Right atrium auricular region (tissue), 2 donors: Measurements from ENCODE around the gene NPTX1. TPM values are rescaled to one million over a fixed set of nuclear protein-coding genes. Genes with fewer than 3 reads are reported as not detected.
A peak's percentile ranks its signal among the peaks of the same experiment; 100 is the strongest.

Source experiments
- DNase-seq: peaks from one replicate; pipeline ENCODE4 v3.0.0-alpha.2; 2019; ENCODE audit warnings: low spot score
- H3K27ac ChIP-seq, 2 donors: fragments of 200-600 bp; sonication (generic); 1 replicate in 1 of 2; 2 replicates in 1 of 2; pipeline ENCODE4 v1.5.1; 2016 to 2019
- H3K27me3 ChIP-seq, 2 donors: fragments of 200-600 bp; sonication (generic); one replicate each; pipeline versions ENCODE4 v1.5.1 to v1.6.0; 2017 to 2019
- H3K36me3 ChIP-seq: fragments of 200-600 bp; sonication (generic); one replicate; pipeline ENCODE4 v1.5.1; 2016
- H3K4me1 ChIP-seq, 2 donors: fragments of 200-600 bp; sonication (generic); one replicate each; pipeline versions ENCODE4 v1.5.1 to v1.6.0; 2017 to 2019
- H3K4me3 ChIP-seq, 2 donors: fragments of 200-600 bp; sonication (generic); 1 replicate in 1 of 2; 2 replicates in 1 of 2; pipeline ENCODE4 v1.5.1; 2017 to 2019; ENCODE audit warnings: mild to moderate bottlenecking in 1 of 2, moderate library complexity in 1 of 2
- H3K9me3 ChIP-seq, 2 donors: fragments of 200-600 bp; sonication (generic); one replicate each; pipeline ENCODE4 v1.5.1; 2019
- total RNA-seq, 2 donors: library from RNA; depleted of rRNA; stranded (reverse); fragments of >200 nt; gene quantifications; one replicate each; pipeline ENCODE4 v1.1.0, GENCODE V29; 2016
- TF ChIP-seq, protein P1 (sequence below), 2 donors: fragments of 200-600 bp; sonication (generic); IDR thresholded peaks; one replicate each; pipeline ENCODE4 v1.5.1; 2019; ENCODE audit warnings: antibody characterized with exemption in 2 of 2

NPTX1 gene
- total RNA-seq: not detected

DNA sequence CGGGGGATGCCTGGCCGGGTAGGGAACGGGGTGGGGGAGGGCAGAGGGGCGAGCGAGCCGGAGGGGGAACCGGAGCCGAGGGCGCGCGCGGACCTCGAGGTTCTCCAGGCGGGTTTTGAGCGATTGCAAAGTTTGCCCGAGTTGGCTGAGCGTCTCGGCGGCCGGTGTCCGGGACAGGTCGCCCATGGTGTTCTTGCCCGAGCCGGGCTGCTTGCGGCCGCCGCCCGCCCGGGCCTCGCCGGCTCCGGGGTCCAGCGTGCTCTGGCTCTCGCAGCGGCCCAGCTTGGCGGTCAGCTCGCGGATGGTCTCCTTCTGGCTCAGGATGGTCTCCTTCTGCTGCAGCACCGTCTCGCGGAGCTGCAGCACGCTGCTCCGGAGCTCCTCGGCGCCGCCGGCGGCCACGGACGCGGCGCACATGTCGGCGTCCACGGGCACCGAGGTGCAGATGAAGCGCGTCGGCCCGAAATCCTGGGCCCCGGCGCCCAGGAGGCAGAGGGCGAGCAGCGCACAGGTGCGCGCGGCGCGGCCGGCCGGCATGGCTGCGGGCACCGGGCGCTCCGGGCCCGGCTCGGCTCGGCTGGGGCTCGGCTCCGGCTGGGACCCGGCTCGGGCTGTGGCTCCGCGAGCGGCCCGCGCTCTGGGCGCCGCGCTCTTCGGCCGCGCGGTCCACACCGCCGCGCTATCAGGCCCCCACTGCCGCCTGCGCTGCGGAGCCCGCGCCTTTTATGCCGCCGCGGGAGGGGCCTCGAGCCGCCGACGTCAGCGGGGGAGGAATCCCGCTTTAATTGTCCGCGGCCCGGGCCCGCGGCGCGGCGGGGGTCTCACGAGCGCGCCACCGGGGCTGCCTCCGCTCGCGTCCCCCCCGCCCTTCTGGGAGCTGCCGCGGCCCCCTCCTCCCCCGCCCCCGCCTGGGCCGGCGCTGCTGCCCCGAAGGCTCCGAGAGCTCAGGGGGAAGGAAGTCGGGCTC lies at the start of gene NPTX1:
Gene NPTX1, minus strand, starts transcription at position 698 of the 967 bp plus-strand sequence. Its CDS starts 161 bp downstream, at position 537.
- DNase-seq: no peak
- Histone ChIP-seq H3K27ac (no peak within 1 kb of the TSS), H3K27me3 (peaks cover 33 to 62% of the 10 kb centered on the region in 2 donors), H3K9me3 (no peaks in the 10 kb centered on the region), H3K4me1 (peaks cover 0 to 40% of the 10 kb centered on the region in 2 donors), H3K4me3 (peak within 1 kb of the TSS in 1 of 2 donors; percentile 37), H3K36me3 (no peaks in the 10 kb centered on the region)
- TF ChIP-seq, protein P1, sequence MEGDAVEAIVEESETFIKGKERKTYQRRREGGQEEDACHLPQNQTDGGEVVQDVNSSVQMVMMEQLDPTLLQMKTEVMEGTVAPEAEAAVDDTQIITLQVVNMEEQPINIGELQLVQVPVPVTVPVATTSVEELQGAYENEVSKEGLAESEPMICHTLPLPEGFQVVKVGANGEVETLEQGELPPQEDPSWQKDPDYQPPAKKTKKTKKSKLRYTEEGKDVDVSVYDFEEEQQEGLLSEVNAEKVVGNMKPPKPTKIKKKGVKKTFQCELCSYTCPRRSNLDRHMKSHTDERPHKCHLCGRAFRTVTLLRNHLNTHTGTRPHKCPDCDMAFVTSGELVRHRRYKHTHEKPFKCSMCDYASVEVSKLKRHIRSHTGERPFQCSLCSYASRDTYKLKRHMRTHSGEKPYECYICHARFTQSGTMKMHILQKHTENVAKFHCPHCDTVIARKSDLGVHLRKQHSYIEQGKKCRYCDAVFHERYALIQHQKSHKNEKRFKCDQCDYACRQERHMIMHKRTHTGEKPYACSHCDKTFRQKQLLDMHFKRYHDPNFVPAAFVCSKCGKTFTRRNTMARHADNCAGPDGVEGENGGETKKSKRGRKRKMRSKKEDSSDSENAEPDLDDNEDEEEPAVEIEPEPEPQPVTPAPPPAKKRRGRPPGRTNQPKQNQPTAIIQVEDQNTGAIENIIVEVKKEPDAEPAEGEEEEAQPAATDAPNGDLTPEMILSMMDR (IDR thresholded peaks at IDR 0.05): no peak

DNA sequence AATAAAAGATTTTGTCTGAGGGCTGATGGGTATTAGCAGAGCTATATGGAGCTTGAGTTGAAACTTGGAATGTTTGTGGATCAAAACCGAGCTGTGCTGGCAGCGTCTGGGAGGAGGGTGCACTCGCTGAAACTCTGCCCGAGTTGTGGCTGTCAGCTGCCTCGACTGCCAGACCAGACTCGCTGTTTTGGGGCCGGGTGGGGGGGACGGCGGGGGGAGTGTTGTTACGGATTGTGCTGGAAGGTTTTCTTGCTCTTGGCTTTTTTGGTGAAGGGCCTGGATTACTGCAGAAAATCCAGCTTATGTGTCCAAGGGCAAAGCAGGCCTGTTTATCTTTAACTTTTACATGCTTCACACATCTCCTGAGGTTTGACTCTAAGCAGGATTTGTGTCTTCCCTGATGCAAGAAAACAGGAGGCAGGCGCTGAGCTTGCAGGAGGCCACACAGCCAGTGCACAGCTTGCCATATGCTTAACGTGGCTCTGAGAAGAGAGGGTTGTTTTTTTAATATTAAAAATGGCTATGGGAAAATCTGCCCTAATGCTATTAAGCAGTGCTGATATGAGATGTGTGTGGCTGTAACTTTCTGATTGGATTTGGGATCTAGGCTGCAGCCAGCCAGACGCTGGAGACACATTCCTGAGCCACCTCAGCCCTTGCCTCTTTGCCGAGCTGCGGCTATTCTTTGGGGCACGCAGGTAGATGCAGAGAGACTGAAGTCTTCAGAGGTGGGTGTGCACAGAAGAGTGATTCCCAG lies 47.7 kb upstream of the NPTX1 start:
- Histone ChIP-seq H3K27me3 (peaks cover 0 to 8% of the 10 kb centered on the region in 2 donors), H3K27ac (no peak overlapping the region), H3K4me1 (no peaks in the 10 kb centered on the region), H3K4me3 (no peak overlapping the region), H3K36me3 (no peaks in the 10 kb centered on the region), H3K9me3 (no peaks in the 10 kb centered on the region)
- TF ChIP-seq, protein P1 (IDR thresholded peaks at IDR 0.05): no peak
- no peak for DNase-seq

DNA sequence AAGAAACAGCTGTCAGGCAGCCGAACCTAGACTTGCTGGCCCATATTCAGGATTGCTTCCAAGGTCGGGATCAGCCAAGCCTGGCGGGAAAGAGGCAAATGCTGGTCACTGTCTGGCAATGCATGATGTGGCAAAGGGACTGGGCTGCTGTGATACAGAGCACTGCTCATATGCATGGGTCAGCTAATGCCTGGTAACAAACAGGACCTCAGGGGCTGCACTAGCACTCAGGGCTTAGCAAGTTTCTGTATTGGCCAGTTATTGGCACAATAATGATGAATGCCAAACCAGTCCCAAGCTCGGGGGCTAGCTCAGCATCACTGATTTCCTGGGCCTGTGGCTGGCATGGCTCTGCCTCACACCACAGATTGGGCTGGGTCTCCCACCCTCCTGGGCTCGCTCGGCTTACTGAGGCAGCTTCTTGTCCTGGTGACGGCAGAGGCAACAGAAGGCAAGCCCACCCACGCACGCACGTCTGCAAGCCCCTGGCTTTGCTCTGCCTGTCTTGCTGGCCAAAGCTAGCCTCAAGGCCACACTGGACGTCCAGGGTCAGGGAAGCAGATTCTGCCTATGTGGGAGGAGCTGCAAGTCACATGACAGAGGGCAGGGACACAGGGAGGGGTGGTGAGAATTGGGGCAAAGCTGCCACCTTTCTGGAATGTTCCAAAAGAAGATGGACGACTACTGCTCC lies 46.8 kb upstream of the NPTX1 start:
- Histone ChIP-seq H3K4me3 (no peak overlapping the region), H3K9me3 (no peaks in the 10 kb centered on the region), H3K27ac (no peak overlapping the region), H3K36me3 (no peaks in the 10 kb centered on the region), H3K27me3 (peaks cover 0 to 8% of the 10 kb centered on the region in 2 donors), H3K4me1 (no peaks in the 10 kb centered on the region)
- TF ChIP-seq, protein P1 (IDR thresholded peaks at IDR 0.05): no peak
- no peak for DNase-seq

- no peak for DNase-seq
- Histone ChIP-seq H3K9me3 (no peaks in the 10 kb centered on the region), H3K27me3 (no peaks in the 10 kb centered on the region), H3K27ac (no peak overlapping the region), H3K4me1 (no peaks in the 10 kb centered on the region), H3K4me3 (no peak overlapping the region), H3K36me3 (no peaks in the 10 kb centered on the region)
- TF ChIP-seq, protein P1 (IDR thresholded peaks at IDR 0.05): no peak
Observed at GRCh38 chr17:80520810-80521455, 44.5 kb upstream of the NPTX1 start.

- no peak overlapping the region for H3K4me3 ChIP-seq
- no peak for DNase-seq
- H3K36me3 ChIP-seq: no peaks in the 10 kb centered on the region
- no peaks in the 10 kb centered on the region for H3K9me3 ChIP-seq
- TF ChIP-seq, protein P1 (IDR thresholded peaks at IDR 0.05): no peak
- H3K27me3 ChIP-seq: no peaks in the 10 kb centered on the region
- H3K27ac ChIP-seq: no peak overlapping the region
- no peaks in the 10 kb centered on the region for H3K4me1 ChIP-seq
Observed at GRCh38 chr17:80519091-80519781, 42.8 kb upstream of the NPTX1 start.
